IPS-20b (cell line): ENCODE measurements around the gene SPATA32.

Experiments used
- H3K27ac ChIP-seq: one replicate; pipeline ENCODE4 v1.5.1; 2013; ENCODE audit warnings: low read length
- H3K27me3 ChIP-seq: 2 replicates; pipeline ENCODE4 v1.6.1; 2013; ENCODE audit warnings: mild to moderate bottlenecking, low read length, inconsistent platforms; ENCODE audit not compliant: insufficient read depth
- H3K36me3 ChIP-seq: 2 replicates; pipeline ENCODE4 v1.6.1; 2013; ENCODE audit warnings: low read depth, mild to moderate bottlenecking, inconsistent platforms, low read length, moderate library complexity; ENCODE audit not compliant: insufficient read depth
- H3K4me1 ChIP-seq: 2 replicates; pipeline ENCODE4 v1.6.1; 2013; ENCODE audit warnings: mild to moderate bottlenecking, control low read depth, inconsistent platforms, low read length, moderate library complexity; ENCODE audit not compliant: insufficient read depth
- H3K4me3 ChIP-seq: 2 replicates; pipeline ENCODE4 v1.5.1; 2013; ENCODE audit warnings: mild to moderate bottlenecking, low read length, inconsistent platforms
- H3K9ac ChIP-seq: 2 replicates; pipeline ENCODE4 v1.6.1; 2013; ENCODE audit warnings: low read depth, mild to moderate bottlenecking, inconsistent platforms, low read length, moderate library complexity
- H3K9me3 ChIP-seq: 2 replicates; pipeline ENCODE4 v1.6.1; 2013; ENCODE audit warnings: mild to moderate bottlenecking, low read depth, low read length, inconsistent platforms; ENCODE audit not compliant: insufficient read depth

SPATA32 gene

GRCh38 chr17:45292696-45293412, 31.0 kb upstream of the SPATA32 start:
- H3K9ac ChIP-seq = no peak overlapping the region
- peaks cover 14% of the 10 kb centered on the region for H3K36me3 ChIP-seq
- H3K9me3 ChIP-seq = no peaks in the 10 kb centered on the region
- H3K27me3 ChIP-seq = no peaks in the 10 kb centered on the region
- H3K4me3 ChIP-seq = no peak overlapping the region
- H3K4me1 ChIP-seq = no peaks in the 10 kb centered on the region; the same call in 1 of the 2 replicates
- no peak overlapping the region for H3K27ac ChIP-seq

- Histone ChIP-seq H3K9ac (no peak overlapping the region), H3K27ac (no peak overlapping the region), H3K36me3 (peaks cover 26% of the 10 kb centered on the region), H3K9me3 (no peaks in the 10 kb centered on the region), H3K4me1 (no peaks in the 10 kb centered on the region; the same call in 1 of the 2 replicates), H3K27me3 (no peaks in the 10 kb centered on the region), H3K4me3 (no peak overlapping the region)
Observed at GRCh38 chr17:45291171-45291805, 29.4 kb upstream of the SPATA32 start.

GRCh38 chr17:45290269-45290765, 28.4 kb upstream of the SPATA32 start:
- Histone ChIP-seq H3K9me3 (no peaks in the 10 kb centered on the region), H3K36me3 (peaks cover 29% of the 10 kb centered on the region), H3K27ac (no peak overlapping the region), H3K27me3 (no peaks in the 10 kb centered on the region), H3K9ac (no peak overlapping the region), H3K4me1 (no peaks in the 10 kb centered on the region; the same call in 1 of the 2 replicates), H3K4me3 (no peak overlapping the region)

GRCh38 chr17:45289301-45290268, 27.7 kb upstream of the SPATA32 start:
- Histone ChIP-seq H3K27me3 (no peaks in the 10 kb centered on the region), H3K4me3 (no peak overlapping the region), H3K9ac (no peak overlapping the region), H3K27ac (no peak overlapping the region), H3K36me3 (peaks cover 30% of the 10 kb centered on the region), H3K9me3 (no peaks in the 10 kb centered on the region), H3K4me1 (no peaks in the 10 kb centered on the region; the same call in 1 of the 2 replicates)

GRCh38 chr17:45288825-45289224, 26.9 kb upstream of the SPATA32 start:
- Histone ChIP-seq H3K4me1 (no peaks in the 10 kb centered on the region), H3K9ac (no peak overlapping the region), H3K36me3 (peaks cover 37% of the 10 kb centered on the region), H3K9me3 (no peaks in the 10 kb centered on the region), H3K27ac (no peak overlapping the region), H3K27me3 (no peaks in the 10 kb centered on the region), H3K4me3 (no peak overlapping the region)

GRCh38 chr17:45287526-45288500, 25.9 kb upstream of the SPATA32 start:
- no peaks in the 10 kb centered on the region for H3K27me3 ChIP-seq
- no peak overlapping the region for H3K27ac ChIP-seq
- no peaks in the 10 kb centered on the region for H3K9me3 ChIP-seq
- no peaks in the 10 kb centered on the region for H3K4me1 ChIP-seq
- no peak overlapping the region for H3K9ac ChIP-seq
- no peak overlapping the region for H3K4me3 ChIP-seq
- H3K36me3 ChIP-seq = peaks cover 47% of the 10 kb centered on the region

GRCh38 chr17:45286286-45286685, 24.4 kb upstream of the SPATA32 start:
- Histone ChIP-seq H3K4me3 (no peak overlapping the region), H3K9me3 (no peaks in the 10 kb centered on the region), H3K9ac (no peak overlapping the region), H3K36me3 (peaks cover 51% of the 10 kb centered on the region), H3K27me3 (no peaks in the 10 kb centered on the region), H3K27ac (no peak overlapping the region), H3K4me1 (no peaks in the 10 kb centered on the region)

GRCh38 chr17:45284176-45285140, 22.6 kb upstream of the SPATA32 start:
- no peak overlapping the region for H3K4me3 ChIP-seq
- no peaks in the 10 kb centered on the region for H3K9me3 ChIP-seq
- H3K9ac ChIP-seq = no peak overlapping the region
- no peaks in the 10 kb centered on the region for H3K4me1 ChIP-seq
- H3K27me3 ChIP-seq = no peaks in the 10 kb centered on the region
- peaks cover 48% of the 10 kb centered on the region for H3K36me3 ChIP-seq
- H3K27ac ChIP-seq = no peak overlapping the region

- Histone ChIP-seq H3K27ac (no peak overlapping the region), H3K9me3 (no peaks in the 10 kb centered on the region), H3K4me1 (no peaks in the 10 kb centered on the region), H3K27me3 (no peaks in the 10 kb centered on the region), H3K9ac (no peak overlapping the region), H3K4me3 (no peak overlapping the region), H3K36me3 (peaks cover 42% of the 10 kb centered on the region)
Observed at GRCh38 chr17:45283711-45284110, 21.8 kb upstream of the SPATA32 start.
